IgD-negative memory B cell (primary cell): ENCODE data around the gene MAGEA3. TPM values are rescaled to one million over a fixed set of nuclear protein-coding genes. Genes with fewer than 3 reads are reported as not detected.
"Not testable (repeated sequence)": the region's sequence is repeated elsewhere in the genome, so short reads cannot be mapped to it uniquely, and the experiment has no call there.

Source experiments
- H3K27ac Mint-ChIP-seq, 3 donors: one replicate each; pipeline ENCODE4 v1.8.0; 2020 to 2022; ENCODE audit warnings: mild to moderate bottlenecking in 3 of 3, mixed read lengths in 3 of 3, moderate library complexity in 1 of 3
- H3K27me3 Mint-ChIP-seq: one replicate; pipeline ENCODE4 v1.8.0; 2021; ENCODE audit warnings: mixed read lengths
- H3K36me3 Mint-ChIP-seq: one replicate; pipeline ENCODE4 v1.8.0; 2020; ENCODE audit warnings: mild to moderate bottlenecking, mixed read lengths
- H3K4me1 Mint-ChIP-seq, 3 donors: one replicate each; pipeline ENCODE4 v1.8.0; 2020 to 2022; ENCODE audit warnings: mixed read lengths in 3 of 3, mild to moderate bottlenecking in 1 of 3
- H3K4me3 Mint-ChIP-seq, 4 donors: one replicate each; pipeline ENCODE4 v1.8.0; 2020 to 2022; ENCODE audit warnings: mild to moderate bottlenecking in 4 of 4, mixed read lengths in 4 of 4, moderate library complexity in 3 of 4
- H3K9me3 Mint-ChIP-seq, 3 donors: one replicate each; pipeline ENCODE4 v1.8.0; 2020 to 2021; ENCODE audit warnings: mixed read lengths in 3 of 3, mild to moderate bottlenecking in 1 of 3
- polyA plus RNA-seq: library from polyadenylated mRNA; unstranded; fragments of 300-500 nt; fragmentation: Illumina TruSeq; gene quantifications from one replicate; pipeline ENCODE4 v1.2.3, GENCODE V29; 2021

MAGEA3 gene
- polyA plus RNA-seq, 1 donor from 2014 or later = not detected

DNA sequence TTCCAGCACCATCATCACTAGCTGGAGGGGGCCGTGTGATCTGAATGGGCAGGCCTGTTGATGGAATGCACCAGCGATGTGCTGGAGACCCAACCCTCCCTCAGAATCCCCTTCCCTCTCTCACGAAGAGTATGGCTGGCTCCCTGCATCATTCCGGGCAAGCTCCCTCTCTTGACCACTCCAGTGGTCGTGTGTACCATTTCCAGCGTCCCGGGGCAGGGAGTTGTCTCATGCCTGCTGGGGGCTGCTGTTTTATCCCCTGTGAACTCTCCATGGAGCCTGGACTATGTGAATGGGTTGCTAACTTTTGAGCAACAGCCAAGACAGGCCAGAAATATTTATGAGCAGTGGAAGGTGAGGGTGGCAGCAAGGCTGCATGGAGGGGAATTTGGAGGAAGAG, 26.8 kb downstream of the MAGEA3 start:
- Mint-ChIP-seq H3K27ac (peak overlapping the region in 1 of 3 donors; percentile 60), H3K9me3 (peaks cover 0 to 2% (median 0%) of the 10 kb centered on the region in 3 donors), H3K4me3 (no peak overlapping the region)

DNA sequence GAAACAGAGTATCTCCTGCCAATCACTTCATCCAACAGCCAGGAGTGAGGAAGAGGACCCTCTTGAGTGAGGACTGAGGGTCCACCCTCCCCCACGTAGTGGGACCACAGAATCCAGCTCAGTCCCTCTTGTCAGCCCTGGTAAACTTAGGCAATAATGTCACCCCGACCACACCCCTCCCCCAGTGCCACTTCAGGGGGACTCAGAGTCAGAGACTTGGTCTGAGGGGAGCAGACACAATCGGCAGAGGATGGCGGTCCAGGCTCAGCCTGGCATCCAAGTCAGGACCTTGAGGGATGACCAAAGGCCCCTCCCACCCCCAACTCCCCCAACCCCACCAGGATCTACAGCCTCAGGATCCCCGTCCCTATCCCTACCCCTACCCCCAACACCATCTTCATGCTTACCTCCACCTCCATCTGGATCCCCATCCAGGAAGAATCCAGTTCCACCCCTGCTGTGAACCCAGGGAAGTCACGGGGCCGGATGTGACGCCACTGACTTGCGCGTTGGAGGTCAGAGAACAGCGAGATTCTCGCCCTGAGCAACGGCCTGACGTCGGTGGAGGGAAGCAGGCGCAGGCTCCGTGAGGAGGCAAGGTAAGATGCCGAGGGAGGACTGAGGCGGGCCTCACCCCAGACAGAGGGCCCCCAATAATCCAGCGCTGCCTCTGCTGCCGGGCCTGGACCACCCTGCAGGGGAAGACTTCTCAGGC, 34.8 kb downstream of the MAGEA3 start, which contains the start of the genes CSAG1 and MAGEA12:
Gene CSAG1 (minus strand): TSS at position 461 of the 715 bp plus-strand sequence. CDS start 1,261 bp downstream, outside the sequence.
Gene MAGEA12 (plus strand): TSS at position 497 of the 715 bp plus-strand sequence. CDS start 2,405 bp downstream, outside the sequence.
- Mint-ChIP-seq H3K4me1 (peaks cover 0 to 2% (median 0%) of the 10 kb centered on the region in 3 donors), H3K27me3 (no peaks in the 10 kb centered on the region), H3K36me3 (no peaks in the 10 kb centered on the region), H3K27ac (peak within 1 kb of the TSS in 1 of 3 donors; percentile 43), H3K9me3 (no peaks in the 10 kb centered on the region), H3K4me3 (no peak within 1 kb of the TSS)

More for the DNA sequence above, 26.8 kb downstream of the MAGEA3 start:
- Mint-ChIP-seq H3K4me1 (no peaks in the 10 kb centered on the region), H3K27me3 (no peaks in the 10 kb centered on the region), H3K36me3 (no peaks in the 10 kb centered on the region)

DNA sequence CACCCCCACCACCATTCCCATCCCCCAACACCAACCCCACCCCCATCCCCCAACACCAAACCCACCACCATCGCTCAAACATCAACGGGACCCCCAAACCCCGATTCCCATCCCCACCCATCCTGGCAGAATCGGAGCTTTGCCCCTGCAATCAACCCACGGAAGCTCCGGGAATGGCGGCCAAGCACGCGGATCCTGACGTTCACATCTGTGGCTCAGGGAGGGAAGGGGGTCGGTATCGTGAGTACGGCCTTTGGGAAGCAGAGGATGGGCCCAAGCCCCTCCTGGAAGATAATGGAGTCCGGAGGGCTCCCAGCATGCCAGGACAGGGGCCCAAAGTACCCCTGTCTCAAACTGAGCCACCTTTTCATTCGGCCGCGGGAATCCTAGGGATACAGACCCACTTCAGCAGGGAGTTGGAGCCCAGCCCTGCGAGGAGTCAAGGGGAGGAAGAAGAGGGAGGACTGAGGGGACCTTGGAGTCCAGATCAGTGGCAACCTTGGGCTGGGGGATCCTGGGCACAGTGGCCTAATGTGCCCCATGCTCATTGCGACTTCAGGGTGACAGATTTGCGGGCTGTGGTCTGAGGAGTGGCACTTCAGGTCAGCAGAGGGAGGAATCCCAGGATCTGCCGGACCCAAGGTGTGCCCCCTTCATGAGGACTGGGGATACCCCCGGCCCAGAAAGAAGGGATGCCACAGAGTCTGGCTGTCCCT, 35.7 kb downstream of the MAGEA3 start:
- H3K4me1 Mint-ChIP-seq, H3K27me3 Mint-ChIP-seq, H3K9me3 Mint-ChIP-seq, H3K4me3 Mint-ChIP-seq, H3K27ac Mint-ChIP-seq, H3K36me3 Mint-ChIP-seq: not testable (repeated sequence)

DNA sequence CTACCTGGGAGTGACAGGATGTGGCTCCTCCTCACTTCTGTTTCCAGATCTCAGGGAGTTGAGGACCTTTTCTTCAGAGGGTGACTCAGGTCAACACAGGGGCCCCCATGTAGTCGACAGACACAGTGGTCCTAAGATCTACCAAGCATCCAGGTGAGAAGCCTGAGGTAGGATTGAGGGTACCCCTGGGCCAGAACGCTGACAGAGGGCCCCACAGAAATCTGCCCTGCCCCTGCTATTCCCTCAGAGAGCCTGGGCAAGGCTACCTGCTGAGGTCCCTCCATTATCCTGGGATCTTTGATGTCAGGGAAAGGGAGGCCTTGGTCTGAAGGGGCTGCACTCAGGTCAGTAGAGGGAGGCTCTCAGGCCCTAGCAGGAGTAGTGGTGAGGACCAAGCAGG, 36.5 kb downstream of the MAGEA3 start:
- Mint-ChIP-seq H3K4me3 (no peak overlapping the region), H3K27ac (no peak overlapping the region), H3K9me3 (no peaks in the 10 kb centered on the region), H3K27me3 (no peaks in the 10 kb centered on the region), H3K4me1 (peaks cover 0 to 2% (median 0%) of the 10 kb centered on the region in 3 donors), H3K36me3 (no peaks in the 10 kb centered on the region)

DNA sequence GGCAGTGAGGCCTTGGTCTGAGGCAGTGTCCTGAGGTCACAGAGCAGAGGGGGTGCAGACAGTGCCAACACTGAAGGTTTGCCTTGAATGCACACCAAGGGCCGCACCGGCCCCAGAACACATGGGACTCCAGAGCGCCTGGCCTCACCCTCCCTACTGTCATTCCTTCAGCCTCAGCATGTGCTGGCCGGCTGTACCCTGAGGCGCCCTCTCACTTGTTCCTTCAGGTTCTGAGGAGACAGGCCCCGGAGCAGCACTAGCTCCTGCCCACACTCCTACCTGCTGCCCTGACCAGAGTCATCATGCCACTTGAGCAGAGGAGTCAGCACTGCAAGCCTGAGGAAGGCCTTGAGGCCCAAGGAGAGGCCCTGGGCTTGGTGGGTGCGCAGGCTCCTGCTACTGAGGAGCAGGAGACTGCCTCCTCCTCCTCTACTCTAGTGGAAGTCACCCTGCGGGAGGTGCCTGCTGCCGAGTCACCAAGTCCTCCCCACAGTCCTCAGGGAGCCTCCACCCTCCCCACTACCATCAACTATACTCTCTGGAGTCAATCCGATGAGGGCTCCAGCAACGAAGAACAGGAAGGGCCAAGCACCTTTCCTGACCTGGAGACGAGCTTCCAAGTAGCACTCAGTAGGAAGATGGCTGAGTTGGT, 37.4 kb downstream of the MAGEA3 start:
- Mint-ChIP-seq H3K4me3 (no peak overlapping the region), H3K4me1 (peaks cover 0 to 2% (median 0%) of the 10 kb centered on the region in 3 donors), H3K36me3 (no peaks in the 10 kb centered on the region), H3K27me3 (no peaks in the 10 kb centered on the region), H3K27ac (no peak overlapping the region), H3K9me3 (no peaks in the 10 kb centered on the region)

DNA sequence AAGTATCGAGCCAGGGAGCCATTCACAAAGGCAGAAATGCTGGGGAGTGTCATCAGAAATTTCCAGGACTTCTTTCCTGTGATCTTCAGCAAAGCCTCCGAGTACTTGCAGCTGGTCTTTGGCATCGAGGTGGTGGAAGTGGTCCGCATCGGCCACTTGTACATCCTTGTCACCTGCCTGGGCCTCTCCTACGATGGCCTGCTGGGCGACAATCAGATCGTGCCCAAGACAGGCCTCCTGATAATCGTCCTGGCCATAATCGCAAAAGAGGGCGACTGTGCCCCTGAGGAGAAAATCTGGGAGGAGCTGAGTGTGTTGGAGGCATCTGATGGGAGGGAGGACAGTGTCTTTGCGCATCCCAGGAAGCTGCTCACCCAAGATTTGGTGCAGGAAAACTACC, 37.9 kb downstream of the MAGEA3 start:
- H3K27me3 Mint-ChIP-seq, H3K4me1 Mint-ChIP-seq, H3K4me3 Mint-ChIP-seq, H3K27ac Mint-ChIP-seq, H3K36me3 Mint-ChIP-seq, H3K9me3 Mint-ChIP-seq: not testable (repeated sequence)

DNA sequence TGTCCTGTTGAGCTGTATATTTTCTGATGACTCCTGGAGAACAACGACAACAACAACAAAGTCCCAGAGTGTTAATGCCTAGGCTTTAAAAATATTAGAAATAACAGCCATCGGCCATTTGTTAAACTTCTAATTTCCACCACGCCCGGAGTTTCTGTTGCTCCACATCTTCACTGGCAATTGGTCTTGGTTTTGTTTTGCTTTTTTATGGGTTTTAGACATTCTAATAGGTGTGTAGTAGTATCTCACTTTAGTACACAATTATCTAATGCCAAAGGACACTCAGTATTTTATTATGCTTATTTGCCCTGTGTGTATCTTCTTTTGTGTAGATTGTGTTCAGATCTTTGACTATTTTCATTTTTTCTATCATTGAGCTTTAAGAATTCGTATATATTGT, 40.0 kb downstream of the MAGEA3 start:
- Mint-ChIP-seq H3K27ac (no peak overlapping the region), H3K9me3 (no peaks in the 10 kb centered on the region), H3K4me1 (peaks cover 0 to 2% (median 0%) of the 10 kb centered on the region in 3 donors), H3K4me3 (no peak overlapping the region), H3K27me3 (no peaks in the 10 kb centered on the region), H3K36me3 (no peaks in the 10 kb centered on the region)

Other genes with a start within 250 kb of the MAGEA3 start
- gene GABRA3, start 247.5 kb upstream of the MAGEA3 start, polyA plus RNA-seq = not detected
- not detected for gene GABRQ, start 60.9 kb upstream of the MAGEA3 start, polyA plus RNA-seq
- gene CSAG2, start 10.5 kb downstream of the MAGEA3 start, polyA plus RNA-seq = not detected
- gene MAGEA2B, start 15.8 kb downstream of the MAGEA3 start, polyA plus RNA-seq = not detected
- not detected for gene CSAG1, start 34.9 kb downstream of the MAGEA3 start, polyA plus RNA-seq
- not detected for gene MAGEA12, start 35.0 kb downstream of the MAGEA3 start, polyA plus RNA-seq
- not detected for gene MAGEA2, start 55.0 kb downstream of the MAGEA3 start, polyA plus RNA-seq
- not detected for gene CSAG3, start 60.4 kb downstream of the MAGEA3 start, polyA plus RNA-seq
- not detected for gene MAGEA6, start 70.9 kb downstream of the MAGEA3 start, polyA plus RNA-seq
- 21.3 TPM for gene CETN2, start 132.0 kb downstream of the MAGEA3 start, polyA plus RNA-seq
- 11.7 TPM for gene NSDHL, start 132.3 kb downstream of the MAGEA3 start, polyA plus RNA-seq
- gene ZNF185, start 199.3 kb downstream of the MAGEA3 start, polyA plus RNA-seq = 2.0 TPM